Tongue (tissue), 2 donors: ENCODE measurements around the gene ZDHHC21. TPM values are rescaled to one million over a fixed set of nuclear protein-coding genes. Genes with fewer than 3 reads are reported as not detected.
A peak's percentile ranks its signal among the peaks of the same experiment; 100 is the strongest.

Source experiments
- DNase-seq: peaks from one replicate; pipeline ENCODE4 v3.0.0-alpha.2; 2015
- total RNA-seq: library from RNA; depleted of rRNA; stranded (reverse); fragments of >200 nt; gene quantifications from one replicate; pipeline ENCODE4 v1.2.3, GENCODE V29; 2014

The ZDHHC21 gene, protein sequence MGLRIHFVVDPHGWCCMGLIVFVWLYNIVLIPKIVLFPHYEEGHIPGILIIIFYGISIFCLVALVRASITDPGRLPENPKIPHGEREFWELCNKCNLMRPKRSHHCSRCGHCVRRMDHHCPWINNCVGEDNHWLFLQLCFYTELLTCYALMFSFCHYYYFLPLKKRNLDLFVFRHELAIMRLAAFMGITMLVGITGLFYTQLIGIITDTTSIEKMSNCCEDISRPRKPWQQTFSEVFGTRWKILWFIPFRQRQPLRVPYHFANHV
- total RNA-seq, result 32.1 TPM

GRCh38 chr9:14693251-14693861 lies at the start of gene ZDHHC21:
ZDHHC21 (minus strand) TSS chr9:14693432; CDS start chr9:14674340, 19,092 bp downstream.
- DNase-seq, result peak; percentile 76

GRCh38 chr9:14741369-14741768 lies 48.1 kb upstream of the ZDHHC21 start:
- DNase-seq, result no peak

- no peak for DNase-seq
These were observed 39.9 kb upstream of the ZDHHC21 start for GRCh38 chr9:14733133-14733532.

DNA sequence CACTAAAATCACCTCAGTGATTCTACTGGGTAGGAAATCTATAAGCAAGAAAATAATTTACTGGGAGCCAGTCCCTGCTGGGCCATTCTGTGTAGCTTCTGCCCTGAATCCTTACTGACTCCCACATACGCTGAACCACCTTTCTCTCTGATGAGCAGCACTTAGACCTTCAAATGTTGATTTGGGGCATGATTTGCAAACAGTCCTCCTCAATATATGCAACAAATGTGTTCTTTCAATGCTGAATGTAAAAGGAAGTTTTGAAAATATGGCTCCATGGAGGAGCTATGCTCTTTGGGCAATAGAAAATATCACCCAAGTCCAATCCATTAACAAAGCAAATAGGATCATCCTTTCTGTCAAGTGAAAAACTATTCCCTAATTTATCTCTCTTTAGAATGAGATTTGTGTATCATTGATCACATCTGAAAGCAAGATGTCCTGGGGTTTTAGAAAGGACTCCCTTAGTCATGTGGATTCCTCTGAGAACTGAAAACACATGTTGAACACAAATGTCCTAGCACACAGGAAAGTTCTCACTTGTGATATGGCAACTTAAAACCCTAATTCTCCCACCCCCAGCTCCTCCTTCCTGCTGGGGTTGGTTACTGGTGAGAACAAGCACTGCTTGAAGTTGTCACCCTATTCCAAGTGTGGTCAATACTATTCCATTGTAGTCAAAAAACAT lies 38.2 kb upstream of the ZDHHC21 start:
- no peak for DNase-seq

DNA sequence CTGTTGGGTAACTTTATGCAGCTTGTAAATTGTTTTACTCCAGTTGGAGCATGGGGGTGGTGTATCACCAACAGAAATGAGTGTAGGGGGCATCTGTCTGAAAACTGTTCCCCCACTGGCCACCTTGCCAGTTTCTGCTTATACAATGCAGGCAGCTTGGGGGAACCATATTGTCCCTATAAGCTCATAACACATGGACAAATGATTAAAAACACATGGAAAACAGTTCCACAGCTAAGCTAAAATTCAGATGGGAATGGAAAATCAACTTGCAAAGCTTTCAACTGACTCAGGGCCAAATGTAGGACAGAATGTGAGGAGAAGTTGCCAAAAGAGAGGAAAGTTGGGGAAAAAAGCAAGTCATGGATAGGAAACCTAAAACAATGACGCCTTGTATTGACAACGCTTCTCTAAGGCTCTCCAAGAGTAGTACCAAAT lies 37.2 kb upstream of the ZDHHC21 start:
- DNase-seq, result peak; percentile 89

- no peak for DNase-seq
These were observed 30.1 kb upstream of the ZDHHC21 start for GRCh38 chr9:14723301-14723700.

DNA sequence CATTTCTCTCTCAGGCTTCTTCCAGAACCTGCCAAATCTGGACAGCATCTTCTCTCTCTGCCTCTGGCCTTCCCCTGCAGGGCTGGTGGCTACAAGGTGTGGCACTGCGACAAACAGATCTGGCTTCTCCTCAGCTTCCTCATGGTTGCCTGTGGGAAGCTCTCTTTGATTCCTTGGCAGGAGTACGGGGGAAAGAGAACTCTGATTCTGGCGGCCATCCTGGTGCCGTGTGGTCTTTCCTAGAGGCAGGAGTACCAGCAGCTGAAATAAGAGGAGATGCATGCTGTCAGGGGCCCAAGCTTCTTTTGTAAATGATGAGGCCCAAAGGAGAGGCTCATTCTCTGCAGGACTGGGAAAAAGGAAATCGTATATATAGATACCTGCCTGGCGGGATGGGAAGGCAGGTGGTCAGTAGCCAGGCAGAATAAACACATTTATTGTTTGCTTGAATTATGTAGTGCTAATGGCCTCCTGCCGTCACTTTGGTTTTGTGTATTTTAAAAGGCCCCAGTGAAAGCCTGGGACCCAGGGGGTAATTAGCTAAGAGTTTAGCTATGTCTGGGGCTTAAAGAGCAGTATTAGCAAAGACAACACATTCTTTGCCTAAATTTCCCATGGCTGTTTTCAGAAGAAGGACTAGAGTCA lies 29.3 kb upstream of the ZDHHC21 start, which contains the start of gene CER1:
CER1 (minus strand) TSS at position 343 of the 645 bp plus-strand sequence; CDS start at position 282, 61 bp downstream.
- DNase-seq, result peak; percentile 24

DNA sequence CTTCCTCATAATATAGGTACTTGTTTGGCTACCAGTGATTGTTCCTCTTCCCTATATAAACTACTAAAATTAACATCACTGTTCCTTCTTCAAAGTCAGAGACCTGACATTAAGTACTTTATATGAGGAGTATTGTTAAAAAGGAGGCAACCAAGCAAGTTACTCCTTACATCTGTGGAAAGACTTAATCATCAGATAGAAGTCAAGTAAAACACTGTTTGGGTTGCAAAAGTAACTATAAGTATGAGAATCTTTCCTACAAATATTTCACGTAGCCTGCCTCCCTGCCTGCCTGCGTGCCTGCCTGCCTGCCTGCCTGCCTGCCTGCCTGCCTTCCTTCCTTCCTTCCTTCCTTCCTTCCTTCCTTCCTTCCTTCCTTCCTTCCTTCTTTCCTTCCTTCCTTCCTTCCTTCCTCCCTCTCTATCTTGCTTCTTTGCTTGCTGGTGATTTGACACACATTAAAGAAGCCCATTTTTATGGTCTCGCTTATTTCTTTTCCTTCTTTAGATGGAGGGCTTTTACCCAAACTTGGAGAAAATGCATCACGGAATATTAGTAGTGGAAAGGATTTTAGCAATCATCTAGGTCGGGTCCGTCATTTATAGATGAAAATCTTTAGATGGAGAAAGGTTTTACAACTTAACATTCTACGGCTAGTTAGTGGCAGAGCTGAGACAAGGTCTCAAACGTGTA lies 26.1 kb upstream of the ZDHHC21 start:
- no peak for DNase-seq

GRCh38 chr9:14715102-14715501 lies 21.9 kb upstream of the ZDHHC21 start:
- no peak for DNase-seq

DNA sequence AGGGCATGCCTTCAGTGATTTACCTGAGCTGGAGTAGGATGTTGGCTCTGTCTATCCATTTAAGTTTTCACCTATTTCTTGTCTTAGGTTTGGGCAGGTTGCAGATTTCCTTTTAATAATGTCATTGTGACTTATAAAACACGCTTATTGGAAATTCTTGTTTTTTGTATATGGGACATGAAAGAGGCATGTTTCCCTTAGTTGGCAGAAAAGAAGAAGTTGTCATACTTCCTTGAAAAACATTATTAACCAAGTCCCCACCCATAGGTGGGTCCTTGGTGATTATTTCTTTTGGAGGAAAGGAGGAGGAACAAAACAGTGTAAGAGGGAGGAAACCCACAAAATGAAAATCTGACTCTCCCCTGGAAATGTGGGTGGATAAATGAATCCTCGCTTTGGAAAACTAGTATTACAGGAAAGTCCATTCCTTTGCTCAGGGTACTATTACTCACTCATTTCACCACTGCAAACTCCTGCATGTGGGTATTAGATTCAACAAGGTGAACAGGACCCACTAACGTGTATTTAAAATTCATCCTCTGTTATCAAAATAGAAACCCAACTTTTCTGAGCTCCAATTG lies 20.0 kb upstream of the ZDHHC21 start:
- DNase-seq, result no peak

DNA sequence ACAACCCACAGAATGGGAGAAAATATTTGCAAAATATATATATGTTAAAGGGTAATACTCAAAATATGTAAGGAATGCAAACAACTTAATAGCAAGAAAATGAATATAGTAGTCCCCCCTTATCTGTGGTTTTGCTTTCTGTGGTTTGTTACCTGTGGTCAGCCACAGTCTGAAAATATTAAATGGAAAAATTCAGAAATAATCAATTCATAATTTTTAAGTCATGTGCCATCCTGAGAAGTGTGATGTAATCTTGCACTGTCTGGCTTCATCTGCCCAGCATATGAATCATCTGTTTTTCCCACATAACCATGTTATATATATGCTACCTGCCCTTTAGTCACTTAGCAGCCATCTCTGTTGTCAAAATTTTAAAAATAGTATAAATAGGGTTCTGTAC lies 17.6 kb upstream of the ZDHHC21 start:
- no peak for DNase-seq

- DNase-seq, result no peak
These were observed 13.4 kb upstream of the ZDHHC21 start for GRCh38 chr9:14706530-14707140.

GRCh38 chr9:14705079-14705478 lies 11.8 kb upstream of the ZDHHC21 start:
- DNase-seq, result no peak

- no peak for DNase-seq
These were observed 11.0 kb upstream of the ZDHHC21 start for GRCh38 chr9:14704281-14704680.

DNA sequence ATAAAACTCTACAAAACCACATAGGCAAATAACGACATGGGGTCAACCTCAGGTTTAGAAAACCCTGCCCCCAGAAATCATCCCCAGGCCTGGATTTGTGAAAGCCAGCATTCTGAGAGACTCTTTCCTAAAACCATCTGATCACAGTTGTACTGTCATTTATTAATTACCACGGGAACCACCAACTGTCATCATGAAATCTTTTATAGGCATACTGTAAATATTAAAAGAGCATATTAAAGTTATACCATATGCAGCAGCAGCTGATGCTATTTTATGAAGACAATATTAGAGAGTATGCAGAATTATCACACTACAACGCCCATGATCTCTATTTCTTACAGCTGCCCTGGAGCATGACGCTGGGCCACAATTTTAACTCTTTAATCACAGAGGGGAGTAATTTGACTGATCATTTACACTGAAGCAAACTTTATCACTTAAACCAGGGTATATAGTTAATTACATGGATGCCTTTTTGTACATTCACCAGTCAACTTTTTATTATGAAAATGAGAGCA lies 9.0 kb upstream of the ZDHHC21 start:
- no peak for DNase-seq

GRCh38 chr9:14692470-14693250 lies 572 bp downstream of the ZDHHC21 start:
- peak; percentile 62 for DNase-seq

DNA sequence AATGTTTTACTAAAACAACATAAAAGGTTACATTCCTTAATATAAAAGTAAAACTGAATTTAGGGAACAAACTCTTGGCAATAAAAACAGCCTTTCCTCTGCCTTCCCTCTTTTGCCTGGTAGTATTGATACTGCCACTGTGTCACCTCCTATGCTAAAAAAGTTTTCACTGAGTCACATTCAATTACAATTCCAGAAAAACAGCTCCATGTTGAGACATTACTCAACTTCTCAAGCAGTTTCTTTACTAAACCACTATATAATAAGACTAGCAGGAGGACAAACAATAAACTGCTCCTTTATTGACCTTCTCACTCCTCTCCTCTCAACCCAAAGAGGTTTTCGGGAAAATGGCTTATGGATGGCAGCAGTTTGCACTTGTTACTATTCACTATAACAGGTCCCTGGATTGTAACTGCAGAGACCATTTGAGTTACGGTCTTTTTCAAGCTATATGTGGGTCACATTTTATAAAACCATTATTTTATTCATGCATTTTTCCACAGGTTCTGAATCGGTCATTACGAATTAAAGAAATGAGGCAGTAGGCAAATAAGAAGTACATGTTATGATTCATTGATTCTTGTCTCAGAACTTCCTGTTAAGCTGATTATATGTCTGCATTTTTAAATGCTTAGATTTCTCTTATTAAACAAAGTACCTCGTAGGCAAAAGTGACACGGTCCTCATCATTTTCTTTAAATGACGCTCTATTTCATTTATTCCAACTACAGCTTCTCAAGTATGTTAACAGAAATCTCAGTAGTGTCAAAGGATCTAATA lies 2.1 kb downstream of the ZDHHC21 start:
- no peak for DNase-seq

GRCh38 chr9:14687042-14687719 lies 6.1 kb downstream of the ZDHHC21 start:
- DNase-seq, result no peak

- no peak for DNase-seq
These were observed 7.1 kb downstream of the ZDHHC21 start for GRCh38 chr9:14686168-14686567.
